NCI-H748 (cell line): ENCODE results near the gene ITGA3.

ENCODE experiments used
- DNase-seq: peaks from one replicate; lab custom pipeline; 2025; ENCODE audit not compliant: unreplicated experiment; lab: John Stamatoyannopoulos, UW

The ITGA3 gene

DNA sequence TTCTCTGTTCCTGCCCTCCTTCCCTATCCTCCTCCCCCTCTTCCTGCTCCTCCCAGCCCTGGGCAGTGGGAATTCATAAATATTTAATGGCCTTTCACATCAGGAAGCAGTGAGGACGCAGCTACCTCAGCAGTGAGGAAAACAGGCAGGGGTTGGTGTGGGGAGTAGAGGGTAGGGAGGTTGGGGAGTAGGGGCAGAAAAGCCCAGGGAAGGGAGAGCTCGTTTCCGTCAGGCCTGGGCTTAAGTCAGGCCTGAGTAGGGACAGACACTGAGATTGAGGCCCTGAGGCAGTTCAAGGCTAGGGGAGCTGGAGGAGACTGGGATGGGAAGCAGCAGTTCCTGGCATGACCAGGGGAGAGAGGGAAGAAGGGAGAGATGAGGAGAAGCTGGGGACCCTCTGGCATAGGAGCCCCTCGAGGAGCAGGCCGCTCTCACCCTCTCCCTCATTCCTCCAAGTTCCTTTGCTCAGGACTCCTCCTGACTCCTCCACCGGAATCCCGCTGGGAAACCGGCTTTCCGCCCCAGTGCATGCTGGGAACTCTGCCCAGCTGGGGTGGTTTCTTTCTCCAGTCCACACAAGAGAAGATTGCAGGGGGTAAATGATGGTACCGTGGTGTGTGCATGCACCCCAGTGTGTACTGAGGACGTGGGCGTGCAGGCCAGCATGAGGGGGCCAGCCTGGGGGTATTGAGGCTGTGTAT lies 67.9 kb downstream of the ITGA3 start:
- peak; percentile 7 for DNase-seq

DNA sequence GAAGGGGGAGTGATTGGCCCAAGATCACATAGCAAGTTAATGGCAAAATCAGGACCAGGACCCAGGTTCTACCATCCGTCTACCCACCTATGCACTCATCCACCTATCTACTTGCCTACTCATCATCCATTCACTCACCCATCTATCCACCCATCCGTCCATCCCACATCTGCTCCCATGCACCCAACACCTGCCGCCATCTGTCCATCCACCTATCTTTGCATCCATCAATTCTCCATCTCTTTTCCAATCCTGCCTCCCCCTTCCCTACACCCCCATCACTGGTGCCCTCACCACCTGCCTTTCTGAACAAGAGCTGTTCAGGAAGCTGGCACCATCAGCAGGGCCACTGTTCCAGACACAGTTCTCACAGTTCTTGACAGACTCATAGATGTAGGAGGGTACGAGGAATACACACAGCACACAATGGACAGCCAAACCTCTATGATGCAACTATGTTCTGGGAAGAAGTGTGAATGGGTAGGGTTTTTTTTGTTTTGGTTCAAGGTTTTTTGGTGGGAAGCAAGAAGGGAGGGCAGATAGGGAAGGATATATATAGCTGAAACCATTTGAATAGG lies 69.6 kb downstream of the ITGA3 start:
- no peak for DNase-seq

- DNase-seq: no peak
These were observed 71.9 kb downstream of the ITGA3 start for GRCh38 chr17:50127697-50128361.

DNA sequence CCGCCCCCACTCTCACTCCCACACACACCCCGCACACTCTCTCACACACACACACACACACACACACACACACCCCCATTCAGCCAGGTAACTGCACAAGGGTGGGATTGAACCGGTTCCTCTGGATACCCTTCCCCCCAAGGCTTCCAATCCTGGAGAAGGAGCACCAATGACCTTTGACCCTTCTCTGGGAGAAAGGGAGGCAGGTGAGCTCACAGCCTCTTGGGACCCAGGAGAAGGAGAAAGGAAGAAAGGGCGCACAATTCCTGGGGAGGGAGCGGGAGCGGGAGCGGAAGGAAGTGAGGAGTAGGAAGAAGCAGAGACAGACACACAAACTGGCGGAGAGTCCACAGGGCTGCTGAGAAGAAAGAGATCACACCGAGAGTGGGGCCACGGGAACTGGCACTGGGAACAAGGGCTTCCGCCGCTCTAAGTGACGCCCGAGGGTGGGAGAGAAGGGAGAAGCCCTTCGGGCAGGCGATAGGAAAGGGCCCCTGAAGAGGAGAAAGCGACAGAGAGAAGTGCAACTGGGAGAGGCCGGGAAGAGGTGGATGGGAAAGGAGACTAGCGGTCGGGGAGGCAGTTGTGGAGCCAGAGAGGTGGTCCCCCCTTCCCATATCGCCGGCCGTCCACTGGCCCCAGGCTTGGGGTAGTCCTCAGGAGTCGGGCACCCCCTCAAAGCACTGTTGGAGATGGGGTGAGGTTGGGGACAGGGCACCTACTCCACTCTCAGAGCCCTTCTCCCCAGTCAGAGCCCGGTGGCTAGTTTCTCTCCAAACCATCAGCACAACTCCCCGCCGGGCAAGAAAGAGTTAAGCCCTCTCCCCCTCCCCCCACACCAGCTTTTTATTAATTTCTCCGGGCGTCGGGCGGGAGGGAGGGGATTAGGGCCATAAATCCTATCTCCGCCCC lies 72.8 kb downstream of the ITGA3 start:
- DNase-seq: peak; percentile 35

GRCh38 chr17:50129353-50129727 lies 73.4 kb downstream of the ITGA3 start:
- no peak for DNase-seq

- DNase-seq: peak; percentile 60
These were observed 74.0 kb downstream of the ITGA3 start, which contains the start of gene SAMD14 for GRCh38 chr17:50129728-50130558. Gene SAMD14 (minus strand): TSS chr17:50130160. CDS start chr17:50124959, 5,201 bp downstream.

- DNase-seq: peak; percentile 59
These were observed 74.8 kb downstream of the ITGA3 start for GRCh38 chr17:50130559-50131305.

- no peak for DNase-seq
These were observed 76.3 kb downstream of the ITGA3 start for GRCh38 chr17:50132104-50132794.

- DNase-seq: no peak
These were observed 77.3 kb downstream of the ITGA3 start for GRCh38 chr17:50133028-50133768.

DNA sequence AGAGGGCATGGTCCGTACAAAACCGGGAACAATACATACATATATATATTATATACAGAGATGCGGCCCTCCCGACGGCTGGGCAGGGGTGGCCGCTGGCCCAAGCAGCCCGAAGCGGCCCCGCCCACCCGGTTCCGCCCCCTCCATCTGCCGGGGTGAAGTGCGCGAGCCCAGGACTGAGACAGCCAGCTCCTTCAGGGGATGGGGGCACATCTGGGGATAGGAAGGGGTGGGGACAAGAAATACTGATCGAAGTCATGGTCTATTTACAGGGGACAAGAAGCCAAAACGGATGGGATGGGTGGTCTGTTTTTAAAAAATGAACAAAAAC lies 77.8 kb downstream of the ITGA3 start:
- no peak for DNase-seq

DNA sequence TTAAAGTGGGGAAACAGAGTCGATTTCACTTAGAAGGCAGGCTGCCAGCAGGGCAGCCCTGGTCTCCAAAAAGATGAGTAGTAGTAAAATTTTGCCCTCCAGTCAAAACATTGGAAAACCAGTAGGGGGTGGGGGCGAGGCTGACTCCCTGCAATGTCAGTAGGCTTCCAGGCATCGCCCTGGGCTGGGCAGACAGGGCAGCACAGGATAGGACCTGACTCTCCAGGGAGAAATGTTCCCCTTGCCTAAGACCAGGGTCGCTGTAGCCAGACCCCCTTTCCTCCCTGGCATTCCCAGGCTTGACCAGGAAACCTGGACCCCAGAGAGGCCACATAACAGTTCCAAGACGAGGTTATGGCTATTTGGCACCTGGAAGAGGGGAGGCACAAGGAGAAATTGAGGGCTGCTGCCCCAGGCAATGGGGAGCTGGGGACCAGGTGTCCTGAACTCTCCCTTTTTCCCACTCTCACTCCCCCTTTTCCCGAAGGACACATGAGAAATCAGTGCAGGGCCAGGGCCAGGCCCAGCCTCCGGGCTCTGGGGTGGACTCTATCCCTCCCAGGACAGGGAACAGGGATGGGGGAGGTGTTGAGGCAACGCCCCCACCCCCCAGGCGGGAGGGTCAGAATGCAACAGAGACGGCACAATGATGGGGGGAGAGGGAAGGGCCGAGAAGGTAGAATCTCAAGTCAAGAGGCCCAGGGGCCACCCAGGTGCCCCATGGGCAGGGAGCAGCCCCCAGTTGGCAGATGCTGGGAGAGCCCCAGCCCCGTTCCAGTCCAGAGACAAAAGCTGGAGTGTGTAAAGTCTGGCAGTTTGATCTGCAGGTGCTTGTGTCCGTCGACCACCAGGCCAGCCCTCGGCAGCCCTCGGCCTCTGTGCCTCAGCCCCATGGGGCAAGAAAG lies 78.5 kb downstream of the ITGA3 start:
- DNase-seq: no peak

DNA sequence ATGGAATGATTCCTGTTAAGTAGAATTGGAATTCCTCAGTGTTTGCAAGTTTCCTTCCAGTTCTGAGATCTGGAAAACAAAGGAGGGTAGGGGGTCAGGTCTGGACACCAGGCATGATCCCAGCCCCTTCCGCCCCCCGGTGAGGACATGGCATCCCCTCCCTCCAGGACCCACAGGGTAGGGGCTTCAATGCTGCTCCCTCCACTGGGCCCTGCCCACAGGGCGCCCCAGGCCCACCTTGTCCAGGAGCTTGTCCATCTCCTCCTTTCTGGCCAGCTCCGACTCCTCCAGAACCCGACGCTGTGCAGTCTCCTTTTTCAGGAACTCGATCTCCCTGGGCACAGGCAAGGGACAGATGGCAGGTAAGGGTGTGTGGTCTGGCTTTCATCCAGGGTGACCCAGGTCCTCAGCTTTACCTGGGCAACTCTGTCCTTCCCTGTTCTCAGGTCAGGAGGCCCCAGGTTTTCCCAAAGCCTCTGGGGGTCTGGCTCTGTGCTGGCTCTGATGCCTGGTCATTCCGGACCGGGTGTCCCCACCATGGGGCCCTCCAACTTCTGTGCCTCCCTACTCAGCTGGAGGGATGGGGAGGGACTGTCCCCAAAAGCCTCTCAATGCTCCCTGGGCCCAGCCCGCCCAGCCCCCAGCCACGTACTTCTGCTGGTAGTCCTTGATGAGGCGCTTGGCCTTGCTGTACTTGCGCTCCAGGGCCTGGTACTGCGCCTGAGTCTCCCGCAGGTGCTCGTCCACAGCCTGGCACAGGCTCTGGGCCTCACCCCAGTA lies 79.6 kb downstream of the ITGA3 start:
- no peak for DNase-seq

GRCh38 chr17:50136096-50136687 lies 80.3 kb downstream of the ITGA3 start:
- DNase-seq: no peak

DNA sequence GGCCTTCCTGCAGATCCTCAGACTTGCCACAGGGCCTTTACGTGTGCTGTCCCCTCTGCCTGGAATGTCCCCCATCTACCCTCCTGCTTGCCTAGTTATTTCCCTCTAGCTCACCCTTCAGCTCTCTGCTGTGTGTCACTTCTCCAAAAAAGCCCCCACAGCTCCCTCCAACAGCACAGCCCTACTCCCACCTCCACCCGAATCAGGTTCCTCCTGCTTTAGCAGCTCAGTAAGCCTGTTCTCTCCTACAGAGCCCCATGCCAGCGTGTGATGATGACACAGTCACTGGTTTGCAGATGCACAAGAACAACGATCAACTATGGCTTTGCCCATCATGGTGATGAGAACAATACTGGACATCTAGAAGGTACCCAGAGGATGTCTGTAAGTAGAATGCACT lies 81.1 kb downstream of the ITGA3 start:
- no peak for DNase-seq

GRCh38 chr17:50139185-50139783 lies 83.4 kb downstream of the ITGA3 start:
- DNase-seq: no peak
